Liver (tissue), 9 donors: ENCODE measurements around the gene MTFR1L. TPM values are rescaled to one million over a fixed set of nuclear protein-coding genes. Genes with fewer than 3 reads are reported as not detected.
"Not testable (repeated sequence)": the region's sequence is repeated elsewhere in the genome, so short reads cannot be mapped to it uniquely, and the experiment has no call there.

ENCODE experiments used
- DNase-seq: peaks from one replicate; pipeline ENCODE4 v3.0.0-alpha.2; 2017; ENCODE audit warnings: low spot score
- H3K27ac ChIP-seq, 2 donors: one replicate each; pipeline ENCODE4 v1.7.0; 2013; ENCODE audit warnings: inconsistent platforms in 2 of 2, low read length in 2 of 2, control low read depth in 1 of 2, low read depth in 1 of 2, mild to moderate bottlenecking in 1 of 2
- H3K27me3 ChIP-seq, 4 donors: one replicate each; pipeline versions ENCODE4 v1.6.1 to v1.7.0; 2013; ENCODE audit warnings: low read length in 3 of 4, inconsistent platforms in 1 of 4, mild to moderate bottlenecking in 1 of 4, moderate library complexity in 1 of 4; ENCODE audit not compliant: control insufficient read depth in 4 of 4, insufficient read depth in 4 of 4
- H3K36me3 ChIP-seq, 4 donors: one replicate each; pipeline versions ENCODE4 v1.6.1 to v1.7.0; 2013; ENCODE audit warnings: low read length in 3 of 4, mild to moderate bottlenecking in 3 of 4, low read depth in 1 of 4, moderate library complexity in 1 of 4; ENCODE audit not compliant: control insufficient read depth in 4 of 4, insufficient read depth in 3 of 4
- H3K4me1 ChIP-seq, 4 donors: one replicate each; pipeline versions ENCODE4 v1.6.1 to v1.7.0; 2013; ENCODE audit warnings: low read length in 3 of 4, mild to moderate bottlenecking in 3 of 4, moderate library complexity in 1 of 4; ENCODE audit not compliant: control insufficient read depth in 4 of 4, insufficient read depth in 4 of 4
- H3K4me3 ChIP-seq, 3 donors: one replicate each; pipeline versions ENCODE4 v1.6.1 to v1.7.0; 2013; ENCODE audit warnings: low read length in 3 of 3, control low read depth in 1 of 3, low read depth in 1 of 3, mild to moderate bottlenecking in 1 of 3
- H3K9ac ChIP-seq, 2 donors: one replicate each; pipeline ENCODE4 v1.7.0; 2013; ENCODE audit warnings: low read length in 2 of 2, mild to moderate bottlenecking in 2 of 2, moderate library complexity in 2 of 2, control low read depth in 1 of 2, low read depth in 1 of 2
- H3K9me3 ChIP-seq, 4 donors: one replicate each; pipeline versions ENCODE4 v1.6.1 to v1.7.0; 2013; ENCODE audit warnings: low read length in 3 of 4; ENCODE audit not compliant: control insufficient read depth in 4 of 4
- EGR1 ChIP-seq, 2 donors: IDR thresholded peaks; 2 replicates each; pipeline ENCODE4 v1.6.1; 2016 to 2018; ENCODE audit warnings: antibody characterized with exemption in 2 of 2, low read depth in 2 of 2
- FOXA1 ChIP-seq: IDR thresholded peaks from 2 replicates; pipeline ENCODE4 v1.6.1; 2016; ENCODE audit warnings: antibody characterized with exemption
- HNF4A ChIP-seq, 2 donors: conservative IDR thresholded peaks; 2 replicates each; pipeline ENCODE4 v1.6.1; 2016; ENCODE audit warnings: antibody characterized with exemption in 2 of 2, mild to moderate bottlenecking in 2 of 2
- JUND ChIP-seq, 2 donors: IDR thresholded peaks; 2 replicates each; pipeline ENCODE4 v1.6.1; 2016; ENCODE audit warnings: antibody characterized with exemption in 2 of 2
- NR2F2 ChIP-seq: IDR thresholded peaks from 2 replicates; pipeline ENCODE4 v1.6.1; 2016; ENCODE audit warnings: antibody characterized with exemption
- RAD21 ChIP-seq, 2 donors: IDR thresholded peaks; 2 replicates each; pipeline ENCODE4 v1.6.1; 2016; ENCODE audit warnings: antibody characterized with exemption in 2 of 2, mild to moderate bottlenecking in 2 of 2
- SP1 ChIP-seq: IDR thresholded peaks from 2 replicates; pipeline ENCODE4 v1.6.1; 2018; ENCODE audit warnings: antibody characterized with exemption, mild to moderate bottlenecking
- TAF1 ChIP-seq: conservative IDR thresholded peaks from 2 replicates; pipeline ENCODE4 v1.6.1; 2016; ENCODE audit warnings: antibody characterized with exemption, mild to moderate bottlenecking
- WGBS: extraction: QIAGEN DNeasy Blood & Tissue Kit; methylation state at CpG from one replicate; pipeline ENCODE4 v1.1.7; 2013; 5-methylcytosine and 5-hydroxymethylcytosine counted together
- polyA plus RNA-seq, 2 donors: library from polyadenylated mRNA; stranded (reverse) in 1 of 2; unstranded in 1 of 2; fragments of 200-250 nt in 1 of 2; fragments of >200 nt in 1 of 2; fragmentation: Nextera tagmentation in 1 of 2; extraction: Ambion mirVana in 1 of 2; gene quantifications; one replicate each; pipeline versions ENCODE4 v1.2.1 to v1.2.3, GENCODE V29; 2013 to 2015
- total RNA-seq, 2 donors: library from RNA; depleted of rRNA; stranded (reverse); fragments of >200 nt; gene quantifications; one replicate each; pipeline ENCODE4 v1.2.3, GENCODE V29; 2014
- TF ChIP-seq, protein P1 (sequence below): fragments of 150-350 bp; IDR thresholded peaks from 2 replicates; pipeline ENCODE4 v1.5.1; 2017; ENCODE audit warnings: improper control_type of control experiment, low read depth, low read length; ENCODE audit not compliant: missing input control
- TF ChIP-seq, protein P2 (sequence below): IDR thresholded peaks from 2 replicates; pipeline ENCODE4 v1.6.1; 2016; ENCODE audit warnings: antibody characterized with exemption
- TF ChIP-seq, protein P3 (sequence below): IDR thresholded peaks from 2 replicates; pipeline ENCODE4 v1.6.1; 2016; ENCODE audit warnings: antibody characterized with exemption
- donor health status: healthy.
- donor health status: healthy.
- donor health status: healthy.
- donor health status: healthy.
- donor health status: healthy.

The MTFR1L gene
- total and polyA plus RNA-seq, 4 donors: 22.5 to 48.4 (median 40.2) TPM

DNA sequence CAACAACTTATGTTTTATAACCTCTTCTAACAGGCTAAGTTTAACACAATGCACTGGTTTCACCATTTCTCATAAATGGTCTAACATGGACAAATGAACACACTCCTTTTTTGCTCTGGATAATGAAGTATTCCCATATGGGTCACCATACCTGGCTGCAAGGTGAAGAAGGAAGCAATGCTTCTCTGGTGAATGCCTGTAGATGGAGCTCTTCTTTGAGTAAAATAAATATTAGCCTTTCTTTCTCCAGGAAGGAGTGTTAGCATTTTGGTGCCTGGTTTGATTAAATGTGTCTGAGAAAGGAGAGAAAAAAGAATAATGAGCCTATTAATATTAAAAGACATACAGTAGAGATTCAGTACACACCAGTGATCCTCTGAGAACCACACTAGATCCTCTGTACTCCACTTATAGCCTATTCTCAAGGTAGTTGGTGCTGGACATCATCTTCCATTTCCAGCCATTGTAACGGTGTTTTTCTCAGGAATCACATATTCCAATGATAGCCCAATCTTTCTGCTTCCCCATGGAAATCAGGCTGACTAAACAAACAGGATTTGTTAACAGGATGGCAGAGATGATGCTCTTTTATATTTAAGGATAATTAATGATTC is 17.6 kb downstream of the MTFR1L start:
- H3K4me1 ChIP-seq: no peaks in the 10 kb centered on the region
- no peak overlapping the region for H3K4me3 ChIP-seq
- TF ChIP-seq JUND (IDR thresholded peaks at IDR 0.05) (no peak), RAD21 (IDR thresholded peaks at IDR 0.05) (peak; percentile 79)
- TF ChIP-seq, protein P1, sequence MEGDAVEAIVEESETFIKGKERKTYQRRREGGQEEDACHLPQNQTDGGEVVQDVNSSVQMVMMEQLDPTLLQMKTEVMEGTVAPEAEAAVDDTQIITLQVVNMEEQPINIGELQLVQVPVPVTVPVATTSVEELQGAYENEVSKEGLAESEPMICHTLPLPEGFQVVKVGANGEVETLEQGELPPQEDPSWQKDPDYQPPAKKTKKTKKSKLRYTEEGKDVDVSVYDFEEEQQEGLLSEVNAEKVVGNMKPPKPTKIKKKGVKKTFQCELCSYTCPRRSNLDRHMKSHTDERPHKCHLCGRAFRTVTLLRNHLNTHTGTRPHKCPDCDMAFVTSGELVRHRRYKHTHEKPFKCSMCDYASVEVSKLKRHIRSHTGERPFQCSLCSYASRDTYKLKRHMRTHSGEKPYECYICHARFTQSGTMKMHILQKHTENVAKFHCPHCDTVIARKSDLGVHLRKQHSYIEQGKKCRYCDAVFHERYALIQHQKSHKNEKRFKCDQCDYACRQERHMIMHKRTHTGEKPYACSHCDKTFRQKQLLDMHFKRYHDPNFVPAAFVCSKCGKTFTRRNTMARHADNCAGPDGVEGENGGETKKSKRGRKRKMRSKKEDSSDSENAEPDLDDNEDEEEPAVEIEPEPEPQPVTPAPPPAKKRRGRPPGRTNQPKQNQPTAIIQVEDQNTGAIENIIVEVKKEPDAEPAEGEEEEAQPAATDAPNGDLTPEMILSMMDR: peak; percentile 50
- H3K9ac ChIP-seq: no peak overlapping the region
- H3K9me3 ChIP-seq: no peaks in the 10 kb centered on the region
- 79% methylated on average over 1 of the region's 1 CpG for WGBS
- H3K36me3 ChIP-seq: peaks cover 6 to 17% (median 14%) of the 10 kb centered on the region in 4 donors
- no peaks in the 10 kb centered on the region for H3K27me3 ChIP-seq
- H3K27ac ChIP-seq: no peak overlapping the region
- DNase-seq: no peak

DNA sequence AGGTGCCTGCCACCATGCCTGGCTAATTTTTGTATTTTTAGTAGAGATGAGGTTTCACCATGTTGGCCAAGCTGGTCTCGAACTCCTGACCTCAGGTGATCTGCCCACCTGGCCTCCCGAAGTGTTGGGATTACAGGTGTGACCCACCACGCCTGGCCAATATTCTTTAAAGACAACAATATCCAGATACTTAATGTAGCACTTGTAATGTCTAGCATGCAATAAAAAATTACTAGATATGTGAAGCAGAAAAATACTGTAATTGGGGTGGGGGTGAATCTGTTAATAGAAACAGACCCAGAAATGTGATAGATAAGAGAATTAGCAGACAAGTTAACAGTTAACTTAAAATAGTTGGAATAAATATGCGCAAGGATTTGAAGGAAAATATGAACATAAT is 20.1 kb downstream of the MTFR1L start:
- not testable (repeated sequence) for H3K9ac ChIP-seq, H3K27me3 ChIP-seq, H3K27ac ChIP-seq, H3K4me1 ChIP-seq, H3K9me3 ChIP-seq, H3K36me3 ChIP-seq, H3K4me3 ChIP-seq, DNase-seq
- 96% methylated on average over 4 of the region's 4 CpGs for WGBS

DNA sequence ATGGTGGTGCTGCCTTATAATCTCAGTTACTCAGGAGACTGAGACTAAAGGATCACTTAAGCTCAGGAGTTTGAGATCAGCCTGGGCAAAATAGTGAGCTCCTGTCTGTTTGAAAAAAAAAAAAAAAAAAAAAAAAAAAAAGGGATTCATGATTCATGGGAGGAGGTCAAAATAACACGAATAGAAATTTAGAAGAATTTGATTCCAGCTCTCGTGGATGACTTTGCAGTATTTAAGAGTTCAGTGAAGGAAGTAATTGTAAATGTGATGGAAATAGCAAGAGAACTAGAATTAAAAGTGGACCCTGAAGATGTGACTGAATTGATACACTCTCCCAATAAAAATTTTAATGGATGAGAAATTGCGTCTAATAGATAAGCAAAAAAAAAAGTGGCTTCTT is 23.7 kb downstream of the MTFR1L start:
- Histone ChIP-seq H3K9me3 (no peaks in the 10 kb centered on the region), H3K27me3 (no peaks in the 10 kb centered on the region), H3K4me3 (no peak overlapping the region), H3K9ac (no peak overlapping the region), H3K27ac (no peak overlapping the region), H3K36me3 (no peaks in the 10 kb centered on the region), H3K4me1 (no peaks in the 10 kb centered on the region)
- 93% methylated on average over 3 of the region's 3 CpGs for WGBS
- TF ChIP-seq EGR1 (IDR thresholded peaks at IDR 0.05; ENCODE audit: low read depth in 2 of 2): no peak
- TF ChIP-seq TAF1: no peak
- TF ChIP-seq, protein P2, sequence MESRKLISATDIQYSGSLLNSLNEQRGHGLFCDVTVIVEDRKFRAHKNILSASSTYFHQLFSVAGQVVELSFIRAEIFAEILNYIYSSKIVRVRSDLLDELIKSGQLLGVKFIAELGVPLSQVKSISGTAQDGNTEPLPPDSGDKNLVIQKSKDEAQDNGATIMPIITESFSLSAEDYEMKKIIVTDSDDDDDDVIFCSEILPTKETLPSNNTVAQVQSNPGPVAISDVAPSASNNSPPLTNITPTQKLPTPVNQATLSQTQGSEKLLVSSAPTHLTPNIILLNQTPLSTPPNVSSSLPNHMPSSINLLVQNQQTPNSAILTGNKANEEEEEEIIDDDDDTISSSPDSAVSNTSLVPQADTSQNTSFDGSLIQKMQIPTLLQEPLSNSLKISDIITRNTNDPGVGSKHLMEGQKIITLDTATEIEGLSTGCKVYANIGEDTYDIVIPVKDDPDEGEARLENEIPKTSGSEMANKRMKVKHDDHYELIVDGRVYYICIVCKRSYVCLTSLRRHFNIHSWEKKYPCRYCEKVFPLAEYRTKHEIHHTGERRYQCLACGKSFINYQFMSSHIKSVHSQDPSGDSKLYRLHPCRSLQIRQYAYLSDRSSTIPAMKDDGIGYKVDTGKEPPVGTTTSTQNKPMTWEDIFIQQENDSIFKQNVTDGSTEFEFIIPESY: no peak
- TF ChIP-seq HNF4A (conservative IDR thresholded peaks at IDR 0.05): no peak
- TF ChIP-seq FOXA1: no peak
- TF ChIP-seq SP1: no peak
- TF ChIP-seq, protein P3, sequence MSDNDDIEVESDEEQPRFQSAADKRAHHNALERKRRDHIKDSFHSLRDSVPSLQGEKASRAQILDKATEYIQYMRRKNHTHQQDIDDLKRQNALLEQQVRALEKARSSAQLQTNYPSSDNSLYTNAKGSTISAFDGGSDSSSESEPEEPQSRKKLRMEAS: no peak
- TF ChIP-seq NR2F2: no peak
- DNase-seq: no peak
